ENCODE data around the gene TAF8. TPM values are rescaled to one million over a fixed set of nuclear protein-coding genes. Genes with fewer than 3 reads are reported as not detected.
A peak's percentile ranks its signal among the peaks of the same experiment; 100 is the strongest.

TAF8 gene
- total RNA-seq, 1 donor from 2014 or later: 28.9 TPM

DNA sequence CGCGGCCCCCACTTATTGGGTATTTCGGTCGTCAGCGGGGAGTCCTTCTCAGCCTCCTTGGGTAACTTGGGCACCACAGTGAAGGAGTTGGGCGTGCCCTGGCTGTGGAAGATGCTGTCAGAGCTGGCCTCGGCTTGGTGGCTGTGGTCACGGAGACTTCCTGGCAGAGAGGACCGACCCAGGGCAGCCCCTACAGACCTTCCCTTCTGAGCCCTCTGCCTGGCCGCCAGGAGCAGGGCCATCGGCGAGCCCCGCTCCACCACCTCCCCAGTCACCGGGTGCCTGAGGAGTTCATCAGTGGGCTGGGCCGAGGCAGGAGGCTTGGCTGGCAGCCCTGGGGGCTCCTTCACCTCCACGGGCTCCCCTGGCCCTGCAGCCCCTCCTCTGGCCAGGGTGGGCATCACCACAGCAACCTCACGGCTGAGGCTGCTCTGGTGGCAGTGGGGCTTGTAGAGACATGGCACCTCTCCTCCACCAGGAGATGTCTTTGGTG, 54.9 kb downstream of the TAF8 start:
- Mint-ChIP-seq H3K4me1 (peaks cover 10% of the 10 kb centered on the region), H3K4me3 (no peak overlapping the region), H3K27ac (ENCODE audit: unreplicated experiment) (no peak overlapping the region), H3K36me3 (ENCODE audit: low read depth) (no peaks in the 10 kb centered on the region), H3K27me3 (ENCODE audit: low read depth) (peaks cover 6% of the 10 kb centered on the region), H3K9me3 (no peaks in the 10 kb centered on the region)
- no peak for DNase-seq (ENCODE audit: low read depth, low spot score)
- TF ChIP-seq, protein P1, sequence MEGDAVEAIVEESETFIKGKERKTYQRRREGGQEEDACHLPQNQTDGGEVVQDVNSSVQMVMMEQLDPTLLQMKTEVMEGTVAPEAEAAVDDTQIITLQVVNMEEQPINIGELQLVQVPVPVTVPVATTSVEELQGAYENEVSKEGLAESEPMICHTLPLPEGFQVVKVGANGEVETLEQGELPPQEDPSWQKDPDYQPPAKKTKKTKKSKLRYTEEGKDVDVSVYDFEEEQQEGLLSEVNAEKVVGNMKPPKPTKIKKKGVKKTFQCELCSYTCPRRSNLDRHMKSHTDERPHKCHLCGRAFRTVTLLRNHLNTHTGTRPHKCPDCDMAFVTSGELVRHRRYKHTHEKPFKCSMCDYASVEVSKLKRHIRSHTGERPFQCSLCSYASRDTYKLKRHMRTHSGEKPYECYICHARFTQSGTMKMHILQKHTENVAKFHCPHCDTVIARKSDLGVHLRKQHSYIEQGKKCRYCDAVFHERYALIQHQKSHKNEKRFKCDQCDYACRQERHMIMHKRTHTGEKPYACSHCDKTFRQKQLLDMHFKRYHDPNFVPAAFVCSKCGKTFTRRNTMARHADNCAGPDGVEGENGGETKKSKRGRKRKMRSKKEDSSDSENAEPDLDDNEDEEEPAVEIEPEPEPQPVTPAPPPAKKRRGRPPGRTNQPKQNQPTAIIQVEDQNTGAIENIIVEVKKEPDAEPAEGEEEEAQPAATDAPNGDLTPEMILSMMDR (conservative IDR thresholded peaks at IDR 0.05): no peak

- peak overlapping the region; percentile 27 for H3K4me3 Mint-ChIP-seq
- H3K27ac Mint-ChIP-seq (ENCODE audit: unreplicated experiment): no peak overlapping the region
- no peaks in the 10 kb centered on the region for H3K9me3 Mint-ChIP-seq
These were observed 55.4 kb downstream of the TAF8 start for GRCh38 chr6:42105709-42106108.

DNA sequence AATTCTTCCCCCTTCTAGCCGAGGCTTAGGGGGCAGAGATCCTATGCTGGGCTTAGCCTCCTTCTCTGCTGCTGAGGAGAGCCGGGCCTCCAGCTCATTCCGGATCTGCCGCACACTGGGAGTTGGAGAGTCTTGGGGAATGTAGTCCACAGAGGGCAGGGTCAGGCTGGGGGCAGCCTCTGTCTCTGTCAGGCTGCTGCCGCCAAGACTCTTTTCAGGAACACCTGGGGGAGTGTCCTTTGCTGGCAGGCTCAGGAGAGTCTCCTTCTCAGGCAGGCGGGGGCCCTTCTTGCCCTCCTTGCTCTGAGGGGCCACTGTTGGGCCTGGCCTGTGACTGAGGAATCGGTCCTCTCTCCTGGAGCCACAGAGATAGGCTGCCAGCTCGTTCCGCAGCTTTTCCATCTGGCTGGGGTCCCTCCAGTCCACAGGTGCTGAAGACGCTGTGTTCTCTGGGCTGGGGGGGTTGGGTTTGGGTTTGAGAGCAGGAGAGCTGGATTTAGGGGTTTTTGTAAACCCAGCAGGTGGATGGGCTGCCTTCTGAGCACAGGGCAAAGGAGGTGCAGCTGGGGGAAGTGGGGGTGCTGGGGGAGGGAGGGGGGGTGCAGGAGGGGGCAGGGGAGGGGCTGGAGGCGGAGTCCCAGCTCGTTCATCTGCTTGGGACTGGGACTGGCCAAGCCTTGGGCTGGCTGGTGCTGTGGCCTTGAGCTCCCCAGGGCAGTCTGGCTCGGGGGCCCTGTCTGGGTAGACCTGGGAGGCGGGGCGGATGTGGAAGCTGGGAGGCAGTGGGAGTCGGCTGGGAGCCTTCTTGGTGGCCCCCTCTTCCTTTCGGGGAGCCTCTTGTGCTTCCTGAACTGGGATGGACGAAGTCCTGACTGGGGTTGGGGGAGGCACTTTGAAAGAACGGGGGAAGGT, 56.0 kb downstream of the TAF8 start:
- Mint-ChIP-seq H3K36me3 (ENCODE audit: low read depth) (no peaks in the 10 kb centered on the region), H3K4me3 (peak overlapping the region; percentile 27), H3K27ac (ENCODE audit: unreplicated experiment) (no peak overlapping the region), H3K9me3 (no peaks in the 10 kb centered on the region), H3K27me3 (ENCODE audit: low read depth) (peaks cover 6% of the 10 kb centered on the region), H3K4me1 (peaks cover 10% of the 10 kb centered on the region)
- no peak for DNase-seq (ENCODE audit: low read depth, low spot score)
- TF ChIP-seq, protein P1 (conservative IDR thresholded peaks at IDR 0.05): no peak

More at GRCh38 chr6:42105709-42106108, 55.4 kb downstream of the TAF8 start:
- TF ChIP-seq, protein P1 (conservative IDR thresholded peaks at IDR 0.05): no peak
- no peak for DNase-seq (ENCODE audit: low read depth, low spot score)
- Mint-ChIP-seq H3K4me1 (peaks cover 10% of the 10 kb centered on the region), H3K36me3 (ENCODE audit: low read depth) (no peaks in the 10 kb centered on the region), H3K27me3 (ENCODE audit: low read depth) (peaks cover 6% of the 10 kb centered on the region)

DNA sequence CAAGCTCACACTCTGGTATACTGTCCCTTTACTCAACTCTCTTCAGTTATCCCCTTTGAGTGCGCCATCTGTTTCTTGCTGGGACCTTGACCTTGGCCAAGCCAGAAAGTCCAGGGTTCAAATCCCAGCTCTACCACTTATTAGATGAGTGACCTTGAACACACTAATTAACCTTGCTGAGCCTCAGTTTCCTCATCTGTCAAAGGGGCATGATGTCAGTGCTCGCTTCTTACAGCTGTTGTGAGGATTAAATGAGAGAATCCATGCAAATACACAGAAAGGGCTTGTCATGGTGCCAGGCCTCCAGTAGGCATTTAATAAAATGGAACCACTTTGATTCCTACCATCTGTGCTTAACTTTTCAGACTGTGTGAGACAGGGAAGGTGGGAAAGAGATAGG, 57.7 kb downstream of the TAF8 start:
- peaks cover 10% of the 10 kb centered on the region for H3K4me1 Mint-ChIP-seq
- no peaks in the 10 kb centered on the region for H3K36me3 Mint-ChIP-seq (ENCODE audit: low read depth)
- H3K4me3 Mint-ChIP-seq: no peak overlapping the region

DNA sequence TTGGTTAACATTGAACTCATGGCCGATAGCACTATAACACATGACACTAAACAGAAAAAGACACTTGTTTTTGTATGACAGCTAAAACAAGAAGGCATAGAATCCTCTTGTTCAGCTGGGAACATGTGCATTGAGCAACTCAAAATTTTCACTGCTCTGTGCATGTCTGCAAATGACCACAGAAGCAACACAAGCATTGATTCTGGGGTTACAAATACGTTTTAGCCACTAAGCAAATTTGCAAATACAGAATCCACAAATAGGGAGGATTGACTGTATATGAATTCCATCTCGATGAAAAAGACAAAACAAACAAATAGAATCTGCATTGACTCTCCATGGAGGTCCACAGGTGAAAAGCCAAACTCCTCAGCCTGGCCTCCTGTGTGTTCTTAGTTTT, 60.4 kb downstream of the TAF8 start:
- DNase-seq (ENCODE audit: low read depth, low spot score): no peak
- H3K36me3 Mint-ChIP-seq (ENCODE audit: low read depth): no peaks in the 10 kb centered on the region
- H3K4me3 Mint-ChIP-seq: no peak overlapping the region
- H3K27me3 Mint-ChIP-seq (ENCODE audit: low read depth): peaks cover 10% of the 10 kb centered on the region
- no peaks in the 10 kb centered on the region for H3K9me3 Mint-ChIP-seq
- TF ChIP-seq, protein P1 (conservative IDR thresholded peaks at IDR 0.05): no peak
- H3K4me1 Mint-ChIP-seq: no peaks in the 10 kb centered on the region
- H3K27ac Mint-ChIP-seq (ENCODE audit: unreplicated experiment): no peak overlapping the region

More for the DNA sequence above, 57.7 kb downstream of the TAF8 start:
- H3K27me3 Mint-ChIP-seq (ENCODE audit: low read depth): peaks cover 10% of the 10 kb centered on the region
- no peak overlapping the region for H3K27ac Mint-ChIP-seq (ENCODE audit: unreplicated experiment)
- TF ChIP-seq, protein P1 (conservative IDR thresholded peaks at IDR 0.05): no peak
- no peak for DNase-seq (ENCODE audit: low read depth, low spot score)
- H3K9me3 Mint-ChIP-seq: no peaks in the 10 kb centered on the region

All from neural crest cell (in vitro differentiated cells).